Coronary artery (tissue), 2 donors: Measurements from ENCODE around the gene BIN2.

Experiments
- DNase-seq: peaks from one replicate; pipeline ENCODE4 v3.0.0-alpha.2; 2017; ENCODE audit warnings: low spot score
- H3K27ac ChIP-seq, 2 donors: fragments of 200-600 bp; sonication (generic); one replicate each; pipeline ENCODE4 v1.5.1; 2016 to 2019
- H3K4me3 ChIP-seq: fragments of 200-600 bp; sonication (generic); 2 replicates; pipeline ENCODE4 v1.5.1; 2016; ENCODE audit warnings: mild to moderate bottlenecking, moderate library complexity
- TF ChIP-seq, protein P1 (sequence below): fragments of 200-600 bp; sonication (generic); IDR thresholded peaks from one replicate; pipeline ENCODE4 v1.5.1; 2019; ENCODE audit warnings: antibody characterized with exemption

BIN2 gene

DNA sequence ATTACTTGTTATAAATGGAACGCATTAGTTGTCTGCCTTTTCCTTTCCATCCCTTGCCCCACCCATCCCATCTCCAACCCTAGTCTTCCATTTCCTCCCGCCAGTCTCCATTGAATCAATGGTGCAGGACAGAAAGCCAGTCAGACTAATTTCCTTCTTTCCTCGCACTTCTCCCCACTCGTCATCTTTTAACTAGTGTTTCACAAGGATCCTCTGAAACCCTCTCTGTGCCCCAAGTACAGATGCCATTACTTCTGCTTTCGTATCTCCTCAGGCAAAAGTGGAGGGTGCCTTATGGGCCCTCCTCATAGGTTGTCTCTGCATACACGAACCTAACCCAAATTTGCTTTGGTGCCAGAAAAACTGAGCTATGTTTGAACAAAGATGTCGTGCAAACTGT lies 81.1 kb downstream of the BIN2 start:
- TF ChIP-seq, protein P1, sequence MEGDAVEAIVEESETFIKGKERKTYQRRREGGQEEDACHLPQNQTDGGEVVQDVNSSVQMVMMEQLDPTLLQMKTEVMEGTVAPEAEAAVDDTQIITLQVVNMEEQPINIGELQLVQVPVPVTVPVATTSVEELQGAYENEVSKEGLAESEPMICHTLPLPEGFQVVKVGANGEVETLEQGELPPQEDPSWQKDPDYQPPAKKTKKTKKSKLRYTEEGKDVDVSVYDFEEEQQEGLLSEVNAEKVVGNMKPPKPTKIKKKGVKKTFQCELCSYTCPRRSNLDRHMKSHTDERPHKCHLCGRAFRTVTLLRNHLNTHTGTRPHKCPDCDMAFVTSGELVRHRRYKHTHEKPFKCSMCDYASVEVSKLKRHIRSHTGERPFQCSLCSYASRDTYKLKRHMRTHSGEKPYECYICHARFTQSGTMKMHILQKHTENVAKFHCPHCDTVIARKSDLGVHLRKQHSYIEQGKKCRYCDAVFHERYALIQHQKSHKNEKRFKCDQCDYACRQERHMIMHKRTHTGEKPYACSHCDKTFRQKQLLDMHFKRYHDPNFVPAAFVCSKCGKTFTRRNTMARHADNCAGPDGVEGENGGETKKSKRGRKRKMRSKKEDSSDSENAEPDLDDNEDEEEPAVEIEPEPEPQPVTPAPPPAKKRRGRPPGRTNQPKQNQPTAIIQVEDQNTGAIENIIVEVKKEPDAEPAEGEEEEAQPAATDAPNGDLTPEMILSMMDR = no peak
- DNase-seq = no peak
- no peak overlapping the region for H3K4me3 ChIP-seq
- H3K27ac ChIP-seq = no peak overlapping the region

DNA sequence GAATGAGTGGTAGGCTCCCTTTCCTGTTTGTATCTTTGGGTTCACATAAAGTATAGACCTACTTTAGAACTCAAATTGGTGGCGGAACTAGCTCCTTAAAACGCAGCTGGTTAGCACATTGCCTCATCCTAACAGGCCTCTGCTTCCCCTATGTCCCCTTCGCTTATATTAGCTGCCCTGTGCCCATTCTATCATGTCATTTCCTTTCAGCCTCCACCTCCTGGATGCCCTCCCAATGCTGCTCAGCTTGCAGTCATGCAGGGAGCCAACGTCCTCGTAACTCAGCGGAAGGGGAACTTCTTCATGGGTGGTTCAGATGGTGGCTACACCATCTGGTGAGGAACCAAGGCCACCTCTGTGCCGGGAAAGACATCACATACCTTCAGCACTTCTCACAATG lies 81.9 kb downstream of the BIN2 start:
- no peak for DNase-seq
- Histone ChIP-seq H3K27ac (peak overlapping the region in 1 of 2 donors; percentile 20), H3K4me3 (no peak overlapping the region)
- TF ChIP-seq, protein P1 = no peak

DNA sequence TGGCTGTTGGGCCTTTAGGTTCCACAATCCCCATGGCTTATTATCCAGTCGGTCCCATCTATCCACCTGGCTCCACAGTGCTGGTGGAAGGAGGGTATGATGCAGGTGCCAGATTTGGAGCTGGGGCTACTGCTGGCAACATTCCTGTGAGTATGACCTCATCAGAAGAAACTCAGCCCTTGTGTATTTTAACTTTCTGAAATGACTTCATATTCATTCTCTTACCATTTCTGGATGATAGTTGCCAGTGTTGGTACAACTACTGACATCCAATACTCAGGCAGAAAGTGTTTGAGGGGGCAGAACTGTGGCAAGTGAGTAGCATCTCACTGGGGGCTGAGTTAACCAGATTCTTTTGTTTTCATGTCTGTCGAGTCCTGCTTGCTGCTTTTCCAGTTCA lies 83.0 kb downstream of the BIN2 start:
- peak overlapping the region in 1 of 2 donors; percentile 18 for H3K27ac ChIP-seq
- H3K4me3 ChIP-seq = peak overlapping the region; percentile 86
- DNase-seq = no peak
- TF ChIP-seq, protein P1 = no peak

DNA sequence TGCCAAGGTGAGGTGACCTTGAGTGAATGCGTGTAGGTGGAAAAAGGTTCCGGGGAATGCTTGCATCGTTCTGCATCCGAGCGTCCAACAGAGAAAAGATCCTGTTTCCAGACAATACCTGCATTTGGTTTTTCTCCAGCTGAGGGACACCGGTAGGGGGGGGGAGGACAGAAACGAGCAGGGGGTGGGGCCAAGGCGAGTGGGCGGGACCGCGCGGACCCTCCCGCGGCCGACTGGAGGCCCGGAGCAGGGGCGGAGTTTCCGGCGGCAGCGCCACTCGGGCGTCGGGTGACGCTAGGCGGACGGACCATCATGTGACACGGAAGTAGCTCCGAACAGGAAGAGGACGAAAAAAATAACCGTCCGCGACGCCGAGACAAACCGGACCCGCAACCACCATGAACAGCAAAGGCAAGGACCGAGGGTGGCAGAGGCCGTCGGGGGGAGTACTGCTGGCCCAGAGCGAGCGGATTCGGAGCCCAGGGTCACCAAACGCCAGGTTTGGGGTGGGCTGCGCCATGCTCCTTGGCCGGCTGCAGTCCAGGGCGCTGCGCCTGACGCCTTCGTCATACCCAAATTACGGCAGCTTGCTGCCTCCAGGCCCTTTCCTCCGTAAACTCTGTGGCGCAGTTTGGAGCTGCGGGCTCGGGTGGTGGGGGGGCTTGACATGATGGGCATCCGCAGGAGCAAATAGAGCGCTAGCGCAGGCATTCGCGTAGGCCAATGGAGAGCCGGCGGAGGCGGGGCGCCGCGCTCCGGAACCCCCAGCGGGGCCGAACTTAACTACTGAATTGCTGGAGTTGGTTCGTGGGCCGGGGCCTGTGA lies 85.3 kb downstream of the BIN2 start, which contains the start of gene DAZAP2:
DAZAP2 (plus strand) TSS at position 317 of the 825 bp plus-strand sequence; CDS start at position 399, 82 bp downstream.
- Histone ChIP-seq H3K4me3 (peak within 1 kb of the TSS; percentile 86), H3K27ac (peak within 1 kb of the TSS; percentile 99 to 100)
- TF ChIP-seq, protein P1 = no peak
- DNase-seq = peak; percentile 96

DNA sequence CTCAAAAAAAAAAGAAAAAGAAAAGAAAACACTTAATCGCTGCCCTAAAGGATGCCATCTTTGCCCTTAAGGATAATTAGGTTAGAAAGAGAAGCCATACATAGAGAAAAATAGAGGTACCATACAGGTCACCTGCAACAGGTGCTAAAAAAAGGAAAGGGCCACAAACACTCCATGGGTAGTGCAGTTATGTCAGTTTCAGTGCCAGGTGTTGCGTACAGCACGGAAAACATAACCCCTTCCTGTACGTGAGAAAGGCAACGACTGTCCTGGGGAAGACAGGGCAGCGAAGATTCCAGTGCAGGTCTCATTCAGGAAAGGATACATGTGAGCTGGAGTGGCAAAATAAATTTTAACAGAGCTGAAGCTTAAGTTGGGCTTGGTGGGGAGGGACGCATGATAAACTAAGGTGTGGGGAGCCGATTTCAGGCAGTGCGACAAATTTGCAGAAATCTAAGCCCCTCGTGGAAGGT lies 85.9 kb downstream of the BIN2 start:
- TF ChIP-seq, protein P1 = no peak
- no peak for DNase-seq
- H3K27ac ChIP-seq = peak overlapping the region; percentile 99 to 100
- peak overlapping the region; percentile 86 for H3K4me3 ChIP-seq

DNA sequence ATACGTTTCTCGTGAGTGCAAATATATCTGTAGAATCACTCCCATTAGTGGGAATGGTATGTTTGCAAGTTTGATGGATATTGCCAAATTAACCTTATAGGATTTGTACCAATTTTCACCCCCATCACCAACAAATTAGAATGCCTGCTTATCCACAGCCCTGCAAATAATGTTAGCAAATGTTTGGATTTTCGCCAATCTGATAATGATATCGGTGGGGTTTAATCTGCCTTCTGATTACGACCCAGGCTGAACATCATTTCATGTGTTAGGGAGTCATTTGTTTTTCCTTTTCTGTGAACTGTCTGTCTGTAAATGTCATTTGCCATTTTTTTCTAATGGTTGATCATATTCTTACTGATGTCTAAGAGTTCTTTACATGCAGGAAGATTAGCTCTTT lies 89.4 kb downstream of the BIN2 start:
- TF ChIP-seq, protein P1 = no peak
- Histone ChIP-seq H3K27ac (no peak overlapping the region), H3K4me3 (no peak overlapping the region)
- DNase-seq = no peak

DNA sequence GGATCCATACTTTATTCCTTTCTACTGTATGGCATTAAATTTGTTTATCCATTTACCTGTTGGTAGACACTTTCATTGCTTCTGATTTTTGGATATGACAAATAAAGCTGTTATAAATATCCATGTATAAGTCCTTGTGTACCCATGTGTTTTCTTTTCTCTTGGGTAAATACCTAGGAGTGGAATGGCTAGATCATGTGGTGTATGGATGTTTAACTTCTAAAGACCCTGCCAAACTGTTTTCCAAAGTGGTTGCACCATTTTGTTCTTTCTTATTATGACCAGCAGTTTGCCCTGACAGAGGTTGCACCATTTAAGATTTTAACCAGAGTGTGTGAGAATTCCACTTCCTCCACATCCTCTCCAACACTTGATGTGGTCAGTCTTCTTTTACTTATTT lies 91.3 kb downstream of the BIN2 start:
- no peak for DNase-seq
- no peak overlapping the region for H3K4me3 ChIP-seq
- TF ChIP-seq, protein P1 = no peak
- no peak overlapping the region for H3K27ac ChIP-seq
